MM.1S (cell line): Measurements from ENCODE around the gene NFATC1.

Experiments
- DNase-seq: peaks from one replicate; pipeline ENCODE4 v3.0.0-alpha.2; 2015
- H2AFZ ChIP-seq: fragments of 300-600 bp; sonication (generic); 2 replicates; pipeline ENCODE4 v1.6.0; 2016; ENCODE audit warnings: antibody characterized with exemption, low read length
- H3F3A ChIP-seq: fragments of 300-600 bp; sonication (generic); 2 replicates; pipeline ENCODE4 v1.6.1; 2016; ENCODE audit warnings: mild to moderate bottlenecking, antibody characterized with exemption, low read length, moderate library complexity, mixed read lengths; ENCODE audit not compliant: insufficient read depth
- H3K27ac ChIP-seq: fragments of 300-600 bp; sonication (generic); 2 replicates; pipeline ENCODE4 v1.5.1; 2016; ENCODE audit warnings: mild to moderate bottlenecking, low read length
- H3K27me3 ChIP-seq: fragments of 300-600 bp; sonication (generic); replicated peaks from 2 replicates; pipeline ENCODE4 v1.6.0; 2016; ENCODE audit warnings: low read length; ENCODE audit not compliant: insufficient read depth
- H3K36me3 ChIP-seq: fragments of 300-600 bp; sonication (generic); replicated peaks from 2 replicates; pipeline ENCODE4 v1.6.1; 2016; ENCODE audit warnings: mild to moderate bottlenecking, low read length, mixed read lengths; ENCODE audit not compliant: insufficient read depth
- H3K4me1 ChIP-seq: fragments of 300-600 bp; sonication (generic); 2 replicates; pipeline ENCODE4 v1.6.1; 2016; ENCODE audit warnings: low read length, mixed read lengths
- H3K4me2 ChIP-seq: fragments of 300-600 bp; sonication (generic); 2 replicates; pipeline ENCODE4 v1.6.0; 2016; ENCODE audit warnings: low read depth, low read length
- H3K4me3 ChIP-seq: fragments of 300-600 bp; sonication (generic); 2 replicates; pipeline ENCODE4 v1.5.1; 2016; ENCODE audit warnings: low read length, mixed read lengths
- H3K79me2 ChIP-seq: fragments of 300-600 bp; sonication (generic); 2 replicates; pipeline ENCODE4 v1.6.1; 2016; ENCODE audit warnings: mixed run types, low read length, mixed read lengths
- H3K9ac ChIP-seq: fragments of 300-600 bp; sonication (generic); 2 replicates; pipeline ENCODE4 v1.6.1; 2016; ENCODE audit warnings: low read length, mixed read lengths
- H3K9me2 ChIP-seq: fragments of 300-600 bp; sonication (generic); replicated peaks from 2 replicates; pipeline ENCODE4 v1.6.1; 2016; ENCODE audit warnings: mild to moderate bottlenecking, low read length, mixed read lengths; ENCODE audit not compliant: insufficient read depth
- H3K9me3 ChIP-seq: fragments of 300-600 bp; sonication (generic); replicated peaks from 2 replicates; pipeline ENCODE4 v1.6.1; 2016; ENCODE audit warnings: mild to moderate bottlenecking, low read length, mixed read lengths; ENCODE audit not compliant: insufficient read depth
- H4K20me1 ChIP-seq: fragments of 300-600 bp; sonication (generic); 2 replicates; pipeline ENCODE4 v1.6.1; 2016; ENCODE audit warnings: mild to moderate bottlenecking, low read length, moderate library complexity, mixed read lengths; ENCODE audit not compliant: insufficient read depth
- EZH2 ChIP-seq: fragments of 300-600 bp; sonication (generic); optimal IDR thresholded peaks from 2 replicates; pipeline ENCODE3; 2017; ENCODE audit warnings: low read depth, mild to moderate bottlenecking, antibody characterized with exemption, low read length, mixed read lengths
- EZH2phosphoT487 ChIP-seq: fragments of 300-600 bp; sonication (generic); IDR thresholded peaks from 2 replicates; pipeline ENCODE4 v1.6.1; 2018; ENCODE audit warnings: antibody characterized with exemption, low read length
- TF ChIP-seq, protein P1 (sequence below): fragments of 300-600 bp; sonication (generic); IDR thresholded peaks from 2 replicates; pipeline ENCODE4 v1.5.1; 2016; ENCODE audit warnings: antibody characterized with exemption, low read length, mixed read lengths

NFATC1 gene

DNA sequence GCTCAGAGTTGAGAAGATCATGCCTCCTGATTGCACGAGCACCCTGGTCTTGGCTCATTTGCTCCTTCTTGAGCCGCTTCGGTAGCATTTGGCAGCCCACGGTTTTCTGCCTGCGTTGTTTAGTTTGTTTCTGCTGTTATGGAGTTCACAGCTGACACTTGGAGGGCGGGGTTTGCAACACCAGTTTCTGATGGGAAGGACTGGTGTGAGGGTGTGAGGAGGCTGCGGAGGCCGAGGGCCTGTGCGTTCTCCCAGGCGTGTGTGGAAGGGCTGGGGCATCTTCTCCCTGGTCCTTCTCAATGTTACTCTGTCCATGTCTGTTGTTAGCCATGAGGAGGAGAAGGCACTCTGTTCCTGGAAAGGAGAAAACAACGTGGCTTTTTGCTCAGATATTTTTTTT lies 22.9 kb downstream of the NFATC1 start:
- H3K9me2 ChIP-seq = no peaks in the 10 kb centered on the region
- H3K4me1 ChIP-seq = no peaks in the 10 kb centered on the region
- no peak overlapping the region for H3K4me2 ChIP-seq
- H2AFZ ChIP-seq = no peak overlapping the region
- H3K36me3 ChIP-seq = no peaks in the 10 kb centered on the region
- H3K9me3 ChIP-seq = no peaks in the 10 kb centered on the region
- no peak for TF ChIP-seq EZH2
- no peak for TF ChIP-seq EZH2phosphoT487
- TF ChIP-seq, protein P1, sequence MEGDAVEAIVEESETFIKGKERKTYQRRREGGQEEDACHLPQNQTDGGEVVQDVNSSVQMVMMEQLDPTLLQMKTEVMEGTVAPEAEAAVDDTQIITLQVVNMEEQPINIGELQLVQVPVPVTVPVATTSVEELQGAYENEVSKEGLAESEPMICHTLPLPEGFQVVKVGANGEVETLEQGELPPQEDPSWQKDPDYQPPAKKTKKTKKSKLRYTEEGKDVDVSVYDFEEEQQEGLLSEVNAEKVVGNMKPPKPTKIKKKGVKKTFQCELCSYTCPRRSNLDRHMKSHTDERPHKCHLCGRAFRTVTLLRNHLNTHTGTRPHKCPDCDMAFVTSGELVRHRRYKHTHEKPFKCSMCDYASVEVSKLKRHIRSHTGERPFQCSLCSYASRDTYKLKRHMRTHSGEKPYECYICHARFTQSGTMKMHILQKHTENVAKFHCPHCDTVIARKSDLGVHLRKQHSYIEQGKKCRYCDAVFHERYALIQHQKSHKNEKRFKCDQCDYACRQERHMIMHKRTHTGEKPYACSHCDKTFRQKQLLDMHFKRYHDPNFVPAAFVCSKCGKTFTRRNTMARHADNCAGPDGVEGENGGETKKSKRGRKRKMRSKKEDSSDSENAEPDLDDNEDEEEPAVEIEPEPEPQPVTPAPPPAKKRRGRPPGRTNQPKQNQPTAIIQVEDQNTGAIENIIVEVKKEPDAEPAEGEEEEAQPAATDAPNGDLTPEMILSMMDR = no peak
- no peaks in the 10 kb centered on the region for H4K20me1 ChIP-seq
- H3K4me3 ChIP-seq = no peak overlapping the region
- H3K27ac ChIP-seq = no peak overlapping the region
- no peak overlapping the region for H3K9ac ChIP-seq
- no peak for DNase-seq
- no peaks in the 10 kb centered on the region for H3K79me2 ChIP-seq
- no peaks in the 10 kb centered on the region for H3K27me3 ChIP-seq
- no peaks in the 10 kb centered on the region for H3F3A ChIP-seq

DNA sequence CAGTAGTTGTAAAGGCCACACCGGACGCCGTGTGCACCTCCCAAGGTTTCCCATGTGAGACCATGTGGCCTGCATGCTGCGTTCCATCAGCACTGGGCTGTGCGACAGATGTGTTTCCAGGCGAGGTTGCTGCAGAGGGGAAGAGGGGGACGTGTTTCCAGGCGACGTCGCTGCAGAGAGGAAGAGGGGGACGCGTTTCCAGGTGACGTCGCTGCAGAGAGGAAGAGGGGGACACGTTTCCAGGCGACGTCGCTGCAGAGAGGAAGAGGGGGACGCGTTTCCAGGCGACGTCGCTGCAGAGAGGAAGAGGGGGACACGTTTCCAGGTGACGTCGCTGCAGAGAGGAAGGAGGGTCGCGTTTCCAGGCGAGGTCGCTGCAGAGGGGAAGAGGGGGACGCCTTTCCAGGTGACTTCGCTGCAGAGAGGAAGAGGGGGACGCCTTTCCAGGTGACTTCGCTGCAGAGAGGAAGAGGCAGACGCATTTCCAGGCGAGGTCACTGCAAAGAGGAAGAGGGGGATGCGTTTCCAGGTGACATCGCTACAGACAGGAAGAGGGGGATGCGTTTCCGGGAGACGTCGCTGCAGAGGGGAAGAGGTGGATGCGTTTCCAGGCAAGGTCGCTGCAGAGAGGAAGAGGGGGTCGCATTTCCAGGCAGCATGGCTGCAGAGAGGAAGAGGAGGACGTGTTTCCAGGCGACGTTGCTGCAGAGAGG lies 24.5 kb downstream of the NFATC1 start:
- Histone ChIP-seq H3K4me3 (no peak overlapping the region), H3K27ac (no peak overlapping the region), H3K27me3 (no peaks in the 10 kb centered on the region), H3K9ac (no peak overlapping the region), H3K36me3 (no peaks in the 10 kb centered on the region), H3K4me1 (no peaks in the 10 kb centered on the region), H2AFZ (no peak overlapping the region), H3K79me2 (no peaks in the 10 kb centered on the region), H4K20me1 (no peaks in the 10 kb centered on the region), H3K9me2 (no peaks in the 10 kb centered on the region), H3K9me3 (no peaks in the 10 kb centered on the region), H3F3A (no peaks in the 10 kb centered on the region), H3K4me2 (no peak overlapping the region)
- no peak for DNase-seq
- TF ChIP-seq EZH2 = no peak
- TF ChIP-seq, protein P1 = no peak
- no peak for TF ChIP-seq EZH2phosphoT487

DNA sequence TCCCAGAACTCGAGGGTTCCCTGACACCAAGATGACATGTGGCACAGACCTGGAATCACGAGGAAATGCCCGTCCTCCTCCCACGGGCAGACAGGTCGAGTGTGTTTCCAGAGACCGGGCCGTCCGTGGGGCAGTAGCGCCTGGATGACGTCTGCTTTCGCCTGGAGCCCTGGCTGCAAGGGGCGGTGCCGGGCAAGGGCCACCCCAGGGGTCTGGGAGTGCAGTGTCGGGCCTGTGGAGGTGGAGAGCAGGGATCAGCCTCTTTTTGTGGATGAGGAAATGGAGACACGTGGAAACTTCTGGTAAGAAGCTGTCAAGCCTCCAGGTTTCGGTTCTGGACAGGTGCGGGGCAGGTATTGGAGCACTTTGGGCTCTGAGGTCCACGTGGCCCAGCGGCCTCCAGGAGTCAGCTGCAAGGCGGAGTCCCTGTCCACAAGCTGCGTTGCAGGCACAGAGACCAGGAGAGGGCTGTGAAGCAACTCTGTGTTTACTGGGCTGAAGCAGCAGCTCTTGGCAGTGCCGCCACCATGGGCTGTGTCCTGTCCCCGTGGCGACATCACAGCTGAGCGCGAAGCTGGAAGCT lies 25.6 kb downstream of the NFATC1 start:
- no peak overlapping the region for H3K4me3 ChIP-seq
- no peaks in the 10 kb centered on the region for H3K9me3 ChIP-seq
- no peak for DNase-seq
- H2AFZ ChIP-seq = no peak overlapping the region
- no peaks in the 10 kb centered on the region for H4K20me1 ChIP-seq
- no peak overlapping the region for H3K9ac ChIP-seq
- no peaks in the 10 kb centered on the region for H3K36me3 ChIP-seq
- H3K27me3 ChIP-seq = no peaks in the 10 kb centered on the region
- no peaks in the 10 kb centered on the region for H3F3A ChIP-seq
- H3K79me2 ChIP-seq = no peaks in the 10 kb centered on the region
- TF ChIP-seq EZH2phosphoT487 = no peak
- TF ChIP-seq, protein P1 = no peak
- no peak for TF ChIP-seq EZH2
- H3K4me2 ChIP-seq = no peak overlapping the region
- H3K4me1 ChIP-seq = no peaks in the 10 kb centered on the region
- no peak overlapping the region for H3K27ac ChIP-seq
- no peaks in the 10 kb centered on the region for H3K9me2 ChIP-seq
